AG04449 (cell line): Measurements from ENCODE around the gene ENDOU.

Source experiments
- CTCF ChIA-PET: fragments of 350-600 bp; formaldehyde crosslinking; extraction: SDS; loops from one replicate; lab custom pipeline; 2021; ENCODE audit warnings: antibody characterized with exemption; lab: Yijun Ruan, JAX
- POLR2A ChIA-PET: fragments of 400-600, 350-600 bp; formaldehyde crosslinking; extraction: SDS; loops from one replicate; lab custom pipeline; 2020; ENCODE audit warnings: antibody characterized with exemption, inconsistent platforms; lab: Yijun Ruan, JAX
- DNase-seq: peaks from one replicate; pipeline ENCODE4 v3.0.0-alpha.2; 2010; ENCODE audit warnings: low read depth, low spot score
- H3K4me3 ChIP-seq: 2 replicates; pipeline ENCODE4 v1.5.1; 2011; ENCODE audit warnings: low read depth, mild to moderate bottlenecking, control low read depth, low read length
- CTCF ChIP-seq: IDR thresholded peaks from one replicate; pipeline ENCODE4 v1.5.1; 2011; ENCODE audit warnings: mild to moderate bottlenecking, moderate library complexity, low read length, control low read depth, inconsistent platforms; ENCODE audit not compliant: insufficient read depth; ENCODE audit errors: missing control alignments

Gene ENDOU

GRCh38 chr12:47712171-47712570, 13.1 kb downstream of the ENDOU start:
- POLR2A ChIA-PET, result no interaction called here
- no peak for DNase-seq
- no peak overlapping the region for H3K4me3 ChIP-seq
- no peak for TF ChIP-seq CTCF
- CTCF ChIA-PET, result interaction anchor here (9.3 to 36.9 kb wide), 4 partner anchors 17 to 127 kb away, joined by 151 to 1419 read pairs (median 650); partner anchors contain the start of genes ENDOU and SLC48A1

GRCh38 chr12:47711448-47711847, 13.8 kb downstream of the ENDOU start:
- ChIA-PET POLR2A (no interaction called here), CTCF (interaction anchor here (1.5 to 36.9 kb wide), 5 partner anchors 18 to 128 kb away, joined by 4 to 1419 read pairs (median 247); partner anchors contain the start of genes ENDOU and SLC48A1)
- H3K4me3 ChIP-seq, result no peak overlapping the region
- DNase-seq, result no peak
- TF ChIP-seq CTCF, result no peak

- H3K4me3 ChIP-seq, result no peak overlapping the region
- POLR2A ChIA-PET, result no interaction called here
- TF ChIP-seq CTCF, result no peak
- no peak for DNase-seq
- CTCF ChIA-PET, result interaction anchor here (1.5 to 36.9 kb wide), 5 partner anchors 19 to 128 kb away, joined by 4 to 1419 read pairs (median 19); partner anchors contain the start of genes ENDOU and SLC48A1
These were observed 15.0 kb downstream of the ENDOU start for GRCh38 chr12:47710278-47710677.

GRCh38 chr12:47709671-47710070, 15.6 kb downstream of the ENDOU start:
- POLR2A ChIA-PET, result no interaction called here
- no peak overlapping the region for H3K4me3 ChIP-seq
- TF ChIP-seq CTCF, result no peak
- DNase-seq, result no peak
- CTCF ChIA-PET, result interaction anchor here (1.5 to 36.9 kb wide), 5 partner anchors 20 to 129 kb away, joined by 4 to 1419 read pairs (median 19); partner anchors contain the start of genes ENDOU and SLC48A1

- ChIA-PET CTCF (interaction anchor here (1.9 to 36.9 kb wide), 4 partner anchors 20 to 129 kb away, joined by 6 to 1419 read pairs (median 133); partner anchors contain the start of genes ENDOU and SLC48A1), POLR2A (no interaction called here)
- TF ChIP-seq CTCF, result no peak
- no peak overlapping the region for H3K4me3 ChIP-seq
- DNase-seq, result no peak
These were observed 16.1 kb downstream of the ENDOU start for GRCh38 chr12:47709237-47709636.

- ChIA-PET POLR2A (no interaction called here), CTCF (interaction anchor here (1.0 to 12.8 kb wide), 9 partner anchors 8 to 637 kb away, joined by 3 to 247 read pairs (median 11); partner anchors contain the start of gene ENDOU)
- H3K4me3 ChIP-seq, result no peak overlapping the region
- no peak for TF ChIP-seq CTCF
- DNase-seq, result no peak
These were observed 17.3 kb downstream of the ENDOU start for GRCh38 chr12:47707905-47708543.
